HepG2 (cell line): ENCODE measurements around the gene BCL2L2. TPM values are rescaled to one million over a fixed set of nuclear protein-coding genes. Genes with fewer than 3 reads are reported as not detected.

Source experiments
- FLYWCH1 ChIP-seq: sonication (generic); formaldehyde crosslinking; IDR thresholded peaks from 2 replicates; pipeline ENCODE4 v1.8.1; 2023; ENCODE audit warnings: mild to moderate bottlenecking, missing genetic modification reagents
- FOXA1 ChIP-seq, 2 experiments: fragments of 450-650 bp in 1 of 2; sonication (generic) in 1 of 2; formaldehyde crosslinking in 1 of 2; IDR thresholded peaks; 2 replicates each; pipeline versions ENCODE4 v1.4.0 to v1.6.1; 2016 to 2020; ENCODE audit warnings: missing genetic modification reagents in 1 of 2
- GZF1 ChIP-seq: sonication (generic); formaldehyde crosslinking; IDR thresholded peaks from 2 replicates; pipeline ENCODE4 v1.5.1; 2020; ENCODE audit warnings: mild to moderate bottlenecking, missing genetic modification reagents
- HNF1A ChIP-seq, 2 experiments: sonication (generic) in 1 of 2; formaldehyde crosslinking in 1 of 2; IDR thresholded peaks; 2 replicates each; pipeline versions ENCODE4 v1.4.0 to v1.6.1; 2016 to 2020; ENCODE audit warnings: borderline replicate concordance in 1 of 2, low read depth in 1 of 2, mild to moderate bottlenecking in 1 of 2, missing genetic modification reagents in 1 of 2
- MEF2D ChIP-seq: sonication (generic); formaldehyde crosslinking; IDR thresholded peaks from 2 replicates; pipeline ENCODE4 v1.5.1; 2020; ENCODE audit warnings: mild to moderate bottlenecking, missing genetic modification reagents
- MXD4 ChIP-seq: IDR thresholded peaks from 2 replicates; pipeline ENCODE4 v1.6.1; 2016; ENCODE audit warnings: mild to moderate bottlenecking, missing biosample characterization, missing genetic modification reagents
- PRDM10 ChIP-seq: sonication (generic); formaldehyde crosslinking; IDR thresholded peaks from 2 replicates; pipeline ENCODE4 v1.4.0; 2020; ENCODE audit warnings: low read depth, missing genetic modification reagents
- TFE3 ChIP-seq: IDR thresholded peaks from 2 replicates; pipeline ENCODE4 v1.6.1; 2016
- ZNF142 ChIP-seq: sonication (generic); formaldehyde crosslinking; IDR thresholded peaks from 2 replicates; pipeline ENCODE4 v1.4.0; 2020; ENCODE audit warnings: missing genetic modification reagents
- ZNF788 ChIP-seq: sonication (generic); formaldehyde crosslinking; IDR thresholded peaks from 2 replicates; pipeline ENCODE4 v1.5.0; 2020; ENCODE audit warnings: mild to moderate bottlenecking, missing genetic modification reagents, borderline replicate concordance
- polyA plus RNA-seq, 8 experiments: library from polyadenylated mRNA; depleted of rRNA in 3 of 8; stranded (reverse) in 7 of 8; unstranded in 1 of 8; fragments of >200 nt; fragmentation: Illumina TruSeq in 4 of 8; extraction: Trizol in 4 of 8; gene quantifications; 2 replicates each; pipeline versions ENCODE4 v1.2.1 to v1.2.3, GENCODE V29; 2011 to 2016; ENCODE audit warnings: low read depth in 4 of 8, missing spikeins in 1 of 8, mixed read lengths in 1 of 8; ENCODE audit not compliant: insufficient read depth in 1 of 8
- total RNA-seq, 5 experiments: library from RNA; depleted of rRNA; stranded (reverse); fragments of >200 nt; fragmentation: Illumina TruSeq; extraction: Trizol; gene quantifications; 2 replicates each; pipeline ENCODE4 v1.2.3, GENCODE V29; 2016; ENCODE audit warnings: low read depth in 1 of 5

BCL2L2 gene
- total and polyA plus RNA-seq, 2 of the 13 experiments (the other 11 are each of a cell fraction or from before 2014, with no cell fraction given), result 28.1 to 49.8 TPM

GRCh38 chr14:23321572-23322547 is 15.2 kb downstream of the BCL2L2 start (continued):
- peak; percentile 71; the same call in 1 of the 2 replicates for TF ChIP-seq ZNF142 (CRISPR knock-in tag)
- peak; percentile 72 for TF ChIP-seq GZF1 (CRISPR knock-in tag)
- peak; percentile 25; the same call in 1 of the 2 replicates for TF ChIP-seq PRDM10 (CRISPR knock-in tag)
- peak; percentile 34; the same call in 1 of the 2 replicates for TF ChIP-seq TFE3 (CRISPR knock-in tag)
- peak; percentile 56; the same call in 1 of the 2 replicates for TF ChIP-seq ZNF788
- TF ChIP-seq FLYWCH1 (CRISPR knock-in tag), result no peak
- TF ChIP-seq FOXA1 (IDR thresholded peaks at IDR 0.05), result no peak
- TF ChIP-seq FOXA1 (CRISPR knock-in tag; IDR thresholded peaks at IDR 0.05), result no peak
- TF ChIP-seq HNF1A (IDR thresholded peaks at IDR 0.05; ENCODE audit: low read depth), result no peak; the same call in 1 of the 2 replicates
- peak; percentile 46; the same call in 1 of the 2 replicates for TF ChIP-seq HNF1A (CRISPR knock-in tag; IDR thresholded peaks at IDR 0.05; ENCODE audit: borderline replicate concordance)
- TF ChIP-seq MEF2D, result peak; percentile 90; the same call in 1 of the 2 replicates
- peak; percentile 68; the same call in 1 of the 2 replicates for TF ChIP-seq MXD4 (CRISPR knock-in tag)
